Heart left ventricle (tissue), 13 donors: ENCODE data around the gene XDH.
A peak's percentile ranks its signal among the peaks of the same experiment; 100 is the strongest.

Source experiments
- CTCF ChIP-seq, 12 donors: fragments of 200-600 bp; sonication (generic) in 4 of 12; IDR thresholded peaks; one replicate each; pipeline versions ENCODE4 v1.5.0 to v1.8.0; 2018 to 2022; ENCODE audit warnings: antibody characterized with exemption in 12 of 12, mild to moderate bottlenecking in 5 of 12
- POLR2A ChIP-seq, 2 donors: fragments of 450-650 bp; IDR thresholded peaks; one replicate each; pipeline ENCODE4 v1.6.1; 2017; ENCODE audit warnings: antibody characterized with exemption in 2 of 2, mild to moderate bottlenecking in 2 of 2, moderate library complexity in 2 of 2
- donor health status: ischemic (EF 13 %, LVEDD 7.1; RV severe dilation, severe dysfunction).
- donor health status: DM: no; HTN: yes; CAD: no.
- donor health status: DM: no; HTN: no; CAD: no.
- donor health status: ischemic (EF 25% LVEDD 6.9; RV normal size, moderate dysfunction).
- donor health status: ischemic (EF 25% LVEDD 5.7; RV mildly dilated, moderate dysfunction).
- donor health status: ischemic (EF 35%, LVEDD 5.7; RV mildly dilated, moderate dysfunction).
- donor health status: nonischemic (EF 11% LVEDD 7.7; RV severe dilation, severe dysfunction).
- donor health status: DM: yes; HTN: yes; CAD: no.
- donor health status: PGD.
- donor health status: ischemic (EF 29% LVEDD 5.4; RV normal size, mild dysfunction).
- donor health status: nonischemic (EF 23%, LVEDD 6.1; RV moderate dilation, normal function).

DNA sequence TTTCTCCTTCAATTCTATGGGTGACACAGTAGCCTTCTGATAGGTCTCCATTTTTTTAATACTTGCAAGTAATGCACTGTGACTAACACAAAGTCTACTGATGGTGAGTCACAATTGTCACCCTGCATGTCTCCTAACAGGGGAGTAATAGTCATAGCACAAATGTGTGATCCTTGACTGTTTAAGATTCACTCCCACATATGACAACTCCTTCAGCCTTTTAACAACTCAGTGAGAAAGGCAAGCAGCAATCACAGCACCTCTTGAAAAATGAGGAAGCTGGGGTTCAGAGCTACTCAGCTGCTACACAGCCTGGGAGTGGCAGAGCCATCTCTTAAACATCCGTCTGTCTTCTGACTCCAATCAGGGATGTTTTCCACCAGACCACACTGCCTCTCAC lies 116.8 kb downstream of the XDH start:
- TF ChIP-seq CTCF (IDR thresholded peaks at IDR 0.05) (peak in 1 of 12 donors; percentile 15), POLR2A (IDR thresholded peaks at IDR 0.05) (no peak)
